VCaP (cell line): ENCODE results near the gene SERINC3.

ENCODE experiments used
- H3K27ac ChIP-seq: fragments of 450-650 bp; 2 replicates; pipeline ENCODE4 v1.5.1; 2017
- CTCF ChIP-seq: fragments of 450-650 bp; conservative IDR thresholded peaks from 2 replicates; pipeline ENCODE4 v1.5.1; 2017; ENCODE audit warnings: mild to moderate bottlenecking, moderate library complexity

Gene SERINC3

GRCh38 chr20:44522841-44523240 is 971 bp upstream of the SERINC3 start:
- peak overlapping the region; percentile 98 for H3K27ac ChIP-seq
- TF ChIP-seq CTCF = no peak

- TF ChIP-seq CTCF = no peak
- H3K27ac ChIP-seq = peak overlapping the region; percentile 98
Observed at GRCh38 chr20:44520881-44521280, 989 bp downstream of the SERINC3 start.

GRCh38 chr20:44518248-44518647 is 3.6 kb downstream of the SERINC3 start:
- H3K27ac ChIP-seq = peak overlapping the region; percentile 23; the same call in 1 of the 2 replicates
- no peak for TF ChIP-seq CTCF

GRCh38 chr20:44517454-44517853 is 4.4 kb downstream of the SERINC3 start:
- H3K27ac ChIP-seq = peak overlapping the region; percentile 23; the same call in 1 of the 2 replicates
- no peak for TF ChIP-seq CTCF

- H3K27ac ChIP-seq = no peak overlapping the region
- no peak for TF ChIP-seq CTCF
Observed at GRCh38 chr20:44516491-44516890, 5.4 kb downstream of the SERINC3 start.

- H3K27ac ChIP-seq = no peak overlapping the region
- TF ChIP-seq CTCF = no peak
Observed at GRCh38 chr20:44513871-44514270, 8.0 kb downstream of the SERINC3 start.

GRCh38 chr20:44509762-44510161 is 12.1 kb downstream of the SERINC3 start:
- no peak overlapping the region for H3K27ac ChIP-seq
- no peak for TF ChIP-seq CTCF
